Skeletal muscle satellite cell (primary cell): ENCODE data around the gene TAS2R16.
"Not testable (repeated sequence)": the region's sequence is repeated elsewhere in the genome, so short reads cannot be mapped to it uniquely, and the experiment has no call there.

Source experiments
- H3K27me3 ChIP-seq: 2 replicates; pipeline ENCODE4 v1.7.0; 2013; ENCODE audit warnings: low read length; ENCODE audit not compliant: control insufficient read depth, insufficient read depth
- H3K36me3 ChIP-seq: 2 replicates; pipeline ENCODE4 v1.7.0; 2013; ENCODE audit warnings: mild to moderate bottlenecking, control low read depth, low read length; ENCODE audit not compliant: insufficient read depth
- H3K4me1 ChIP-seq: 2 replicates; pipeline ENCODE4 v1.7.0; 2013; ENCODE audit warnings: low read length; ENCODE audit not compliant: control insufficient read depth, insufficient read depth
- H3K4me2 ChIP-seq: 2 replicates; pipeline ENCODE4 v1.7.0; 2013; ENCODE audit warnings: mild to moderate bottlenecking, low read length
- H3K4me3 ChIP-seq: 2 replicates; pipeline ENCODE4 v1.7.0; 2013; ENCODE audit warnings: low read length
- H3K9ac ChIP-seq: 2 replicates; pipeline ENCODE4 v1.7.0; 2013; ENCODE audit warnings: mild to moderate bottlenecking, low read depth, low read length, moderate library complexity
- H3K9me3 ChIP-seq: replicated peaks from 2 replicates; pipeline ENCODE4 v1.7.0; 2013; ENCODE audit warnings: mild to moderate bottlenecking, control low read depth, low read length

TAS2R16 gene

DNA sequence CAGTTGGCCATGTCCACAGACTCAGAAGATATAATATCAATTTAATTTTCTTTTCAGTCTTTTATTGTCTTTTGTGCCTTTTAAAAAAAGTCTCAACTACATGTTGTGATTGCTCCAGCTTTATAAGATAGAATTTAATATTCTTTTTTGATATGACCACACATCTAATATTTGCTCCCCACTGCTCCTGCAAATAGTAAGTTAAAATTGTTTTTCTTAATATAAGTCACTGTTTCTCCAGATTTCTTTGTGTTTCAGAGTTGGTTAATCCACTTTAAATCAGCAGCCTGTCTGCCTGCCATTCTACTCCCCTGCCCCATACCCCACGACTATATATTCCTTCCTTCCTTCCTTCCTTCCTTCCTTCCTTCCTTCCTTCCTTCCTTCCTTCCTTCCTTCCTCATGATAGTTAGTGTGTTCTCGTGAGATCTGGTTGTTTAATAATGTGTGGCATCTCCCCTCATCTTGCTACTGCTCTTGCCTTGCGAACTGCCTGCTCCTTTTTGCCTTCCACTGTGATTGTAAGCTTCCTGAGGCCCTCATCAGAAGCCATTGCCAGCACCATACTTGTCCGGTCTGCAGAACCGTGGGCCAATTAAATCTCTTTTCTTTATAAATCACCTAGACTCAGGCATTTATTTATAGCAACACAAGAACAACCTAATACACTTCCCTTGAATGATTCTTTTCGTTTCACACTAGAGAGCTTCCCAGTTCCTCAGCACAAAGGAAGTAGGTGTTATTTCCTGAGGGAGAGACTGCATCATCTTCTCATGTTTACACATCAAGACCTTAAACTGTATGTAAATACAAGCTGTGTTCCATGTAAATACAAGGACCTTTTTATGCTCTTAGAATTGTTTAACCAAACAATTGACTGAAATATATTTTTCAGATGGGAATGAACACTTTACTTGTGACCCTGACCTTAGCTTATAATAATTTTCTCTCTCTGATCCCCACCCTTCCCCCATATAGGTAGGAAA lies 24.5 kb downstream of the TAS2R16 start:
- H3K4me3 ChIP-seq = no peak overlapping the region
- H3K9me3 ChIP-seq = no peaks in the 10 kb centered on the region
- no peaks in the 10 kb centered on the region for H3K36me3 ChIP-seq
- H3K4me1 ChIP-seq = no peaks in the 10 kb centered on the region
- no peak overlapping the region for H3K9ac ChIP-seq
- H3K4me2 ChIP-seq = no peak overlapping the region
- H3K27me3 ChIP-seq = no peaks in the 10 kb centered on the region

DNA sequence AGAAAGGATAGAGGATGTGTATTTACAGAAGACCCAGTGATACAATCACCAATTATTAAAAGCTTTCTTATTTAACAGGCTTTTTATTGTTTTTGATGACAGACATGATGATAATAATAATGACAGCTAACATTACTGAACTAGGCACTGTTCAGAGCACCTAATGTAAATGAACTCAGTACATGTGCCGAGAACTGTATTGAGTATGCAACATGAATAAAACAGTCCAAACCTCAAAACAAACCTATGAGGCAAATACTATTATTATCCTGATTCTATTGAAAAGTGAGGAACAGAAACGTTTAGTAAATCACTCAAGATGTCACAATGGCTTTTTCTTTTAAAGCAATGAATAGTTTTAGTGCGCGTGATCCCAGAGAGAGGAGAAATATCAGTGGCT lies 27.1 kb downstream of the TAS2R16 start:
- Histone ChIP-seq H3K4me2 (no peak overlapping the region), H3K4me3 (no peak overlapping the region), H3K9ac (no peak overlapping the region), H3K36me3 (no peaks in the 10 kb centered on the region), H3K27me3 (no peaks in the 10 kb centered on the region), H3K9me3 (no peaks in the 10 kb centered on the region), H3K4me1 (no peaks in the 10 kb centered on the region)

DNA sequence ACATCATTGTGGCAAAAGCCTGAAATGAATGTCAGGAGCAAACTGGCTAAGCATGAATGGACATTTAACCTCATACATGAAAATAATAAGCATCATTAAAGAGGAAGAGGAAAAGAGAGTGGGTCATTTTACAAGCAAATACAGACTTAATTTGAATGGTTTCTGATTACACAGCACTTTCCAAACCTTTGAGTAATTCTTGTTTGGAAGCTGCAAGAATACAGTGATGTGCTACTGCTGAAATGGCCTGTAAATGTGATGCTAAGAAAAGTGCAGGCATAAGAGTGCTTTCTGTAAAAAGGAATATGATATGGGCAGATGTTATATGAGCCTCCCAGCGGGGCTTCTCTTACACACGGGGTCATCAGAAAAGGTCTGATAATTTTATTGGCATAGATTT lies 30.2 kb downstream of the TAS2R16 start:
- Histone ChIP-seq H3K9me3 (no peaks in the 10 kb centered on the region), H3K4me1 (no peaks in the 10 kb centered on the region), H3K27me3 (no peaks in the 10 kb centered on the region), H3K36me3 (no peaks in the 10 kb centered on the region), H3K4me3 (no peak overlapping the region), H3K9ac (no peak overlapping the region), H3K4me2 (no peak overlapping the region)

DNA sequence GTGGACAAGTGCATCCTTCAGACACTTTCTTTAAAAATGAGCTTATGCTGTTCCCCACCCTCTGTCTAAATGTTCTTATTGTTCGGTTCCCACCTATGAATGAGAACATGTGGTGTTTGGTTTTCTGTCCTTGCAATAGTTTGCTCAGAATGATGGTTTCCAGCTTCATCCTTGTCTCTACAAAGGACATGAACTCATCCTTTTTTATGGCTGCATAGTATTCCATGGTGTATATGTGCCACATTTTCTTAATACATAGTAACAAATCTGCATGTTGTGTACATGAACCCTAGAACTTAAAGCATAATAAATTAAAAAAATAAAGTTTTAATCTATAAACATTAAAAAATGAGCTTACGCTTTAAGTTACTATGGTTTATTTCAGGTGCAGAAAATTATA lies 41.8 kb downstream of the TAS2R16 start:
- H3K36me3 ChIP-seq, H3K9me3 ChIP-seq, H3K4me2 ChIP-seq, H3K4me3 ChIP-seq, H3K9ac ChIP-seq, H3K4me1 ChIP-seq, H3K27me3 ChIP-seq: not testable (repeated sequence)

DNA sequence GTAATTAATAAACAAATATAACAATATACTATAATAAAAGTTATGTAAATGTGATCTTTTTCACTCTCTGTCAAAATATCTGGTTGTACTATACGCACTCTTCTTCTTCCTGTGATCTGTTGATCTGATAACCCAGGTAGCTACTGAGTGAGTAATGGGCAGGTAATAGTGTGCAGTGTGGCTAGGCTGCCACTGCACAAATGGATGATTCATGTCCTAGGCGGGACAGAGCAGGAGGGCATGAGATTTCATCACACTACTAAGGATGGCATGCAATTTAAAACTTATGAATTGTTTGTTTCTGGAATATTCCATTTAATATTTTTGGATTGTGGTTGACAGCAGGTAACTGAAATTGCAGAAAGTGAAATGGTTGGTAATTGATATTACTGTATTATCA lies 44.5 kb downstream of the TAS2R16 start:
- Histone ChIP-seq H3K27me3 (no peaks in the 10 kb centered on the region), H3K9ac (no peak overlapping the region), H3K4me1 (no peaks in the 10 kb centered on the region), H3K9me3 (no peaks in the 10 kb centered on the region), H3K4me3 (no peak overlapping the region), H3K36me3 (no peaks in the 10 kb centered on the region), H3K4me2 (no peak overlapping the region)

DNA sequence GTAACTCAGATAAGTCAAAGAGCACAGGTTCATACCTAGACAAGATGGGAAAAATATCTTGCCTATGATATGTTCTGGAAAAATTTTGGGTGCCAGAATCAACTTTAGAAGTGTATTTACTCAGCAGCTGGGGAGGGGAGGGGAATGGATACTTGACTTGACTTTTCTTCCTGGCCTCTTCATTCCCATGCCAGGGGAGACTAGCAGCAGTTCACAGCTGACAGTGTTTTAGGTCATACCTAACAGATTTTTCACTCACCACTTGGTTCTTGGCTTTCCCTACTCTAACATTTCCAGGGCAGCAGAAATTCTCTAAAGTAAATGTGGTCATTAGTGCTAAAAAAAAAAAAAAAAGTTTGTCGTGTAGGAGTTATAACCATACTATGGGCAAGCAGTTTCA lies 46.3 kb downstream of the TAS2R16 start:
- H3K36me3 ChIP-seq = no peaks in the 10 kb centered on the region
- H3K4me2 ChIP-seq = no peak overlapping the region
- H3K9me3 ChIP-seq = no peaks in the 10 kb centered on the region
- H3K9ac ChIP-seq = no peak overlapping the region
- H3K4me3 ChIP-seq = no peak overlapping the region
- no peaks in the 10 kb centered on the region for H3K4me1 ChIP-seq
- no peaks in the 10 kb centered on the region for H3K27me3 ChIP-seq
